ENCODE measurements around the gene ZNF143.
A peak's percentile ranks its signal among the peaks of the same experiment; 100 is the strongest.

The ZNF143 gene

DNA sequence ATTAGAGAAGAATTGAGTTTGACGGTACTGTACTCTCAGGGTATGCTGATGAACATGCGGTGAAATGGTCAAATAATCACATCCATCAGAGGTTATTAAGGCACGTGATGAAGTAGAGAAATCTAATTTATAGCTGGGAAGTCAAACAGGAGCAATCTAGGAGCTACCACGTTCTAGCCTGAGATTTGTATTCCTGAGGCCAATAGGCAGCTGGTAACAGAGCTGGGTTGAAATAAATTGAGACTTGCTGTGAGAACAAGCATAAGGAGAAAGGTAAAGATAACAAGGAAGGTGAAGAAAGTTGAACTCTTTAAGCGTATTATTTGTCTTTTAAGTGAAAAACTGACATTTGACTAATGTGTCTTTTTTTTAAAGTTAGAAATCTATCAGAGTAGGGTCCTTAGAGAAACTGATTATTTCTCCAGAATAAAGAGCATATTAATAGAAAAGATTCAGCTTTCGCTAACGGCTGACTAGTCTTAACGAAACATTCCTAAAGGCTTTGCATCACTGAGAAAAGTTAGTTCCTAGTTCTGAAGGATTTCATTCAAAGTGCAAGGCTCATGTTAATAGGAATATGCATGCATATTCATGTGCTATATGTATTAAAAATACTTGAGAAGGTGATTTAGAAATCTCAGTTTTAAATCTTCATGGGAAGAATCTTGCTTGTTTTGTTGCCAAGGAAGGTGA is 107.5 kb downstream of the ZNF143 start:
- no peak overlapping the region for H4K91ac ChIP-seq (ENCODE audit: low read depth, low read length, poor library complexity)
- H2AFZ ChIP-seq (ENCODE audit: low read length): peak overlapping the region; percentile 65
- no peak overlapping the region for H3K4ac ChIP-seq (ENCODE audit: low read length)
- no peak overlapping the region for H3K23ac ChIP-seq (ENCODE audit: low read depth, low read length, poor library complexity)
- H3K4me3 ChIP-seq (ENCODE audit: low read length in 2 of 2): peak overlapping the region in 1 of 2 donors; percentile 4
- H2BK15ac ChIP-seq (ENCODE audit: low read length): no peak overlapping the region
- no peak overlapping the region for H3K14ac ChIP-seq (ENCODE audit: low read length)
- no peak overlapping the region for H3K18ac ChIP-seq (ENCODE audit: low read length)
- H2BK120ac ChIP-seq (ENCODE audit: low read depth, low read length): no peak overlapping the region
- H2BK5ac ChIP-seq (ENCODE audit: low read length): no peak overlapping the region
- no peaks in the 10 kb centered on the region for H3K36me3 ChIP-seq (replicated peaks in 1 of 2; ENCODE audit: control insufficient read depth in 2 of 2, insufficient read depth in 2 of 2, low read length in 2 of 2)
- peak overlapping the region; percentile 14 for H3K27ac ChIP-seq (replicated peaks; ENCODE audit: low read length)
- H4K8ac ChIP-seq (ENCODE audit: low read depth, low read length): no peak overlapping the region
- H3K27me3 ChIP-seq (ENCODE audit: control insufficient read depth in 3 of 3, insufficient read depth in 3 of 3, low read depth in 1 of 3, low read length in 3 of 3): no peaks in the 10 kb centered on the region
- no CpG with 5 or more reads among the region's 8 CpGs for WGBS, 2 donors (ENCODE audit: extremely low coverage in 2 of 2, insufficient read length in 2 of 2, insufficient replicate concordance in 1 of 2)
- no peaks in the 10 kb centered on the region for H3K79me1 ChIP-seq (ENCODE audit: low read depth, low read length)
- no peak for DNase-seq (ENCODE audit: low spot score)
- peaks cover 16 to 22% of the 10 kb centered on the region in 2 donors for H3K4me1 ChIP-seq (ENCODE audit: control insufficient read depth in 2 of 2, insufficient read depth in 1 of 2, low read depth in 1 of 2, low read length in 2 of 2)
- H3K9ac ChIP-seq (ENCODE audit: low read depth, low read length, poor library complexity): no peak overlapping the region
- H2AK5ac ChIP-seq (ENCODE audit: low read depth, low read length): no peak overlapping the region
- H3K9me3 ChIP-seq (replicated peaks in 1 of 2; ENCODE audit: control insufficient read depth in 2 of 2, insufficient read depth in 1 of 2, low read depth in 1 of 2, low read length in 2 of 2): peaks cover 0 to 2% of the 10 kb centered on the region in 2 donors
- no peak overlapping the region for H3K4me2 ChIP-seq (ENCODE audit: insufficient read depth, low read length, poor library complexity, severe bottlenecking)
- no peak overlapping the region for H2BK12ac ChIP-seq (ENCODE audit: low read length)

DNA sequence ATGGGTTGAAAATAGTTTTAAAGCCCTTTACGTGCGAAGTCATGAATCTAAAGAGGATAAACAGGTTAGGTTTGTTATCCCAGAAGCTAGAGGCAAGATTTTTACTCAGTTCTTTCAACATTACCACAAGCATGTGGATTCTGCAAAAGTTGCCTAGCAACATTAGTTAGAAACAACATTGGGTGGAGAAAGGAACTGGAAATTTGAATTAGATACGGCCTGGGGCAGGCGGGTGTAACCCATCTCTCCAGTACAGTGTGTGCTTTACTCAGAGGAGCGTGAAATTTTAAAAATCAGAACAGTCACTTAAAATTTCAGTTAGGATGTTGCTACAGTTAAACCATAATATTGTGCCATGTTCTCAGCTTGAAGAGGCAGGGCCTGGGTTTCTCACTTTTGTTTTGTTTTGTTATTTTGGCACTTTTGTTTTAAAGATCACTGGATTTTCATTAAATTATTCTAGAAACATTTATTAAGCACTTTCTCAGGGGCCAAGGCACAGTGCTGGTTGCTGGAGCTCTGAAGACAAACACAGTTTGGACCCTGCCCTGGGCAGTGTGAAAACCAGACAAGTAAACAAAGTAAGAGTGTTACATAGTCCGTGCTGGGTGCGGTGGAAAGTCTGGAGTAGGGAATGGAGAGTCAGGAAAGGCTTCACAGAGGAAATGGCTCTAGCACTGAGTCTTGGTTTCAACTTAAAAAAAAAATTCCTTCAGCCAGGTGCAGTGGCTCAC is 108.2 kb downstream of the ZNF143 start:
- H2BK120ac ChIP-seq (ENCODE audit: low read depth, low read length): no peak overlapping the region
- H2AK5ac ChIP-seq (ENCODE audit: low read depth, low read length): no peak overlapping the region
- no peak overlapping the region for H3K4me2 ChIP-seq (ENCODE audit: insufficient read depth, low read length, poor library complexity, severe bottlenecking)
- peak overlapping the region in 1 of 2 donors; percentile 16 for H3K4me3 ChIP-seq (ENCODE audit: low read length in 2 of 2)
- no peak overlapping the region for H2BK5ac ChIP-seq (ENCODE audit: low read length)
- H3K27me3 ChIP-seq (ENCODE audit: control insufficient read depth in 3 of 3, insufficient read depth in 3 of 3, low read depth in 1 of 3, low read length in 3 of 3): no peaks in the 10 kb centered on the region
- no peak overlapping the region for H3K14ac ChIP-seq (ENCODE audit: low read length)
- no peaks in the 10 kb centered on the region for H3K79me1 ChIP-seq (ENCODE audit: low read depth, low read length)
- H3K4me1 ChIP-seq (ENCODE audit: control insufficient read depth in 2 of 2, insufficient read depth in 1 of 2, low read depth in 1 of 2, low read length in 2 of 2): peaks cover 14 to 22% of the 10 kb centered on the region in 2 donors
- no peak overlapping the region for H3K23ac ChIP-seq (ENCODE audit: low read depth, low read length, poor library complexity)
- H3K18ac ChIP-seq (ENCODE audit: low read length): no peak overlapping the region
- H3K4ac ChIP-seq (ENCODE audit: low read length): no peak overlapping the region
- H2BK15ac ChIP-seq (ENCODE audit: low read length): no peak overlapping the region
- peak overlapping the region; percentile 14 for H3K27ac ChIP-seq (replicated peaks; ENCODE audit: low read length)
- WGBS, 2 donors (ENCODE audit: extremely low coverage in 2 of 2, insufficient read length in 2 of 2, insufficient replicate concordance in 1 of 2): no CpG with 5 or more reads among the region's 7 CpGs
- DNase-seq (ENCODE audit: low spot score): no peak
- H3K9me3 ChIP-seq (replicated peaks in 1 of 2; ENCODE audit: control insufficient read depth in 2 of 2, insufficient read depth in 1 of 2, low read depth in 1 of 2, low read length in 2 of 2): no peaks in the 10 kb centered on the region
- no peak overlapping the region for H4K91ac ChIP-seq (ENCODE audit: low read depth, low read length, poor library complexity)
- no peak overlapping the region for H4K8ac ChIP-seq (ENCODE audit: low read depth, low read length)
- H3K36me3 ChIP-seq (replicated peaks in 1 of 2; ENCODE audit: control insufficient read depth in 2 of 2, insufficient read depth in 2 of 2, low read length in 2 of 2): no peaks in the 10 kb centered on the region
- peak overlapping the region; percentile 65 for H2AFZ ChIP-seq (ENCODE audit: low read length)
- H3K9ac ChIP-seq (ENCODE audit: low read depth, low read length, poor library complexity): no peak overlapping the region
- no peak overlapping the region for H2BK12ac ChIP-seq (ENCODE audit: low read length)

DNA sequence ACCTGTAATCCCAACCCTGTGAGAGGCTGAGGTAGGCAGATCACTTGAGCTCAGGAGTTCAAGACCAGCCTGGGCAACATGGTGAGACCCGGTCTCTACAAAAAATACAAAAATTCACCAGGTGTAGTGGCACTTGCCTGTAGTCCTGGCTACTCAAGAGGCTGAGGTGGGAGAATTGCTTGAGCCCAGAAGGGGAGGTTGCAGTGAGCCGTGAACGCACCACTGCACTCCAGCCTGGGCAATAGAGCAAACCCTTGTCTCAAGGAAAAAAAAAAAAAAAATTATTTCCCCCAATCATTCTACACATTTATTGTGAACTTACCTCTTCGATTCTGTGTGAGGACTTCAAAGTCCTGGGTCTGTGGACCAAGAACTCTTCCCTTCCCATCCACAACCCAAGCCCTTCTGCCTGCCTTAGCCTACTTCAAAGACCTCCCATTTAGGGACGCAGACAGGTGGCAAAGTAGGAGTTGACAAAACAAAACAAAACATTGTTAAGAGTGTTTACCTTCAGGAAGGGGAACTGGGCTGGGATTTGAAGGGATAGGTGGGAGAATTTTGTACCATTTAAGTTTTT is 108.9 kb downstream of the ZNF143 start:
- H3K4me2 ChIP-seq (ENCODE audit: insufficient read depth, low read length, poor library complexity, severe bottlenecking): no peak overlapping the region
- no CpG with 5 or more reads among the region's 5 CpGs for WGBS, 2 donors (ENCODE audit: extremely low coverage in 2 of 2, insufficient read length in 2 of 2, insufficient replicate concordance in 1 of 2)

More for the DNA sequence above, 108.9 kb downstream of the ZNF143 start:
- H3K79me1 ChIP-seq (ENCODE audit: low read depth, low read length): no peaks in the 10 kb centered on the region
- no peak overlapping the region for H2BK12ac ChIP-seq (ENCODE audit: low read length)
- H2BK5ac ChIP-seq (ENCODE audit: low read length): no peak overlapping the region
- DNase-seq (ENCODE audit: low spot score): no peak
- no peaks in the 10 kb centered on the region for H3K9me3 ChIP-seq (replicated peaks in 1 of 2; ENCODE audit: control insufficient read depth in 2 of 2, insufficient read depth in 1 of 2, low read depth in 1 of 2, low read length in 2 of 2)
- no peaks in the 10 kb centered on the region for H3K27me3 ChIP-seq (ENCODE audit: control insufficient read depth in 3 of 3, insufficient read depth in 3 of 3, low read depth in 1 of 3, low read length in 3 of 3)
- H2AFZ ChIP-seq (ENCODE audit: low read length): peak overlapping the region; percentile 65
- no peak overlapping the region for H2AK5ac ChIP-seq (ENCODE audit: low read depth, low read length)
- no peak overlapping the region for H3K27ac ChIP-seq (replicated peaks; ENCODE audit: low read length)
- H3K36me3 ChIP-seq (replicated peaks in 1 of 2; ENCODE audit: control insufficient read depth in 2 of 2, insufficient read depth in 2 of 2, low read length in 2 of 2): peaks cover 0 to under 1% of the 10 kb centered on the region in 2 donors
- no peak overlapping the region for H3K18ac ChIP-seq (ENCODE audit: low read length)
- H4K91ac ChIP-seq (ENCODE audit: low read depth, low read length, poor library complexity): no peak overlapping the region
- H2BK15ac ChIP-seq (ENCODE audit: low read length): no peak overlapping the region
- H3K4ac ChIP-seq (ENCODE audit: low read length): no peak overlapping the region
- H3K23ac ChIP-seq (ENCODE audit: low read depth, low read length, poor library complexity): no peak overlapping the region
- peak overlapping the region in 1 of 2 donors; percentile 16 for H3K4me3 ChIP-seq (ENCODE audit: low read length in 2 of 2)
- no peak overlapping the region for H4K8ac ChIP-seq (ENCODE audit: low read depth, low read length)
- no peak overlapping the region for H2BK120ac ChIP-seq (ENCODE audit: low read depth, low read length)
- peaks cover 14 to 22% of the 10 kb centered on the region in 2 donors for H3K4me1 ChIP-seq (ENCODE audit: control insufficient read depth in 2 of 2, insufficient read depth in 1 of 2, low read depth in 1 of 2, low read length in 2 of 2)
- H3K14ac ChIP-seq (ENCODE audit: low read length): no peak overlapping the region
- H3K9ac ChIP-seq (ENCODE audit: low read depth, low read length, poor library complexity): no peak overlapping the region
